K562 (cell line): ENCODE data around the gene ISOC1. TPM values are rescaled to one million over a fixed set of nuclear protein-coding genes. Genes with fewer than 3 reads are reported as not detected.

Source experiments
- EGR1 ChIP-seq: fragments of 450-650 bp; conservative IDR thresholded peaks from 2 replicates; pipeline ENCODE4 v1.6.1; 2017; ENCODE audit warnings: mild to moderate bottlenecking
- FOXM1 ChIP-seq, 2 experiments: fragments of 450-650 bp in 1 of 2; sonication (generic) in 1 of 2; formaldehyde crosslinking in 1 of 2; IDR thresholded peaks; 2 replicates each; pipeline versions ENCODE4 v1.6.1 to v1.9.0; 2017 to 2022; ENCODE audit warnings: low read depth in 2 of 2, mild to moderate bottlenecking in 2 of 2, missing genetic modification reagents in 1 of 2, moderate library complexity in 1 of 2
- HOXB6 ChIP-seq: fragments of 250-450 bp; sonication (Bioruptor Pico); IDR thresholded peaks from 2 replicates; pipeline ENCODE4 v1.5.1; 2022; ENCODE audit warnings: mild to moderate bottlenecking, borderline replicate concordance
- HSF4 ChIP-seq: fragments of 250-450 bp; sonication (Bioruptor Pico); IDR thresholded peaks from 2 replicates; pipeline ENCODE4 v2.1.2; 2022; ENCODE audit warnings: mild to moderate bottlenecking, moderate library complexity, borderline replicate concordance
- MAFG ChIP-seq: fragments of 450-650 bp; conservative IDR thresholded peaks from 2 replicates; pipeline ENCODE4 v1.6.1; 2016; ENCODE audit warnings: missing genetic modification characterization, missing compliant biosample characterization
- MAZ ChIP-seq, 2 experiments: fragments of 450-650 bp in 1 of 2; sonication (generic) in 1 of 2; formaldehyde crosslinking; IDR thresholded peaks in 1 of 2; conservative IDR thresholded peaks in 1 of 2; 2 replicates each; pipeline versions ENCODE4 v1.4.0 to v1.5.0; 2020; ENCODE audit warnings: mild to moderate bottlenecking in 1 of 2, missing genetic modification reagents in 1 of 2
- PHF8 ChIP-seq: fragments of 200-600 bp; sonication (generic); IDR thresholded peaks from 2 replicates; pipeline ENCODE4 v1.6.1; 2012; ENCODE audit warnings: mixed run types, mild to moderate bottlenecking, inconsistent platforms, low read length, moderate library complexity, borderline replicate concordance
- TCF7 ChIP-seq: sonication (generic); IDR thresholded peaks from 2 replicates; pipeline ENCODE4 v1.6.1; 2016; ENCODE audit warnings: antibody characterized with exemption, borderline replicate concordance
- TSC22D4 ChIP-seq: fragments of 450-650 bp; IDR thresholded peaks from 2 replicates; pipeline ENCODE4 v1.6.1; 2016; ENCODE audit warnings: missing genetic modification characterization, missing biosample characterization, control low read depth
- VEZF1 ChIP-seq: fragments of 200-800 bp; sonication (Bioruptor generic); IDR thresholded peaks from 2 replicates; pipeline ENCODE4 v1.6.1; 2017; ENCODE audit warnings: missing genetic modification characterization, missing compliant biosample characterization
- XRCC4 ChIP-seq: IDR thresholded peaks from one replicate; pipeline ENCODE4 v1.6.1; 2011; ENCODE audit not compliant: insufficient read depth, insufficient read length; ENCODE audit errors: extremely low read depth
- ZBTB17 ChIP-seq: fragments of 450-650 bp; formaldehyde crosslinking; IDR thresholded peaks from 2 replicates; pipeline ENCODE4 v1.4.0; 2020; ENCODE audit warnings: mild to moderate bottlenecking
- ZNF143 ChIP-seq: sonication (generic); formaldehyde crosslinking; IDR thresholded peaks from 2 replicates; pipeline ENCODE4 v1.9.0; 2022; ENCODE audit warnings: mild to moderate bottlenecking, missing genetic modification reagents
- ZNF512 ChIP-seq: IDR thresholded peaks from 2 replicates; pipeline ENCODE4 v1.6.1; 2016; ENCODE audit warnings: missing genetic modification characterization, missing compliant biosample characterization
- polyA plus RNA-seq, 8 experiments: library from polyadenylated mRNA; depleted of rRNA in 4 of 8; stranded (reverse) in 5 of 8; unstranded in 3 of 8; fragments of >200 nt; fragmentation: Nextera tagmentation in 2 of 8; fragmentation: Illumina TruSeq in 1 of 8; extraction: Ambion mirVana in 2 of 8; extraction: Trizol in 1 of 8; gene quantifications; 2 replicates each; pipeline versions ENCODE4 v1.2.1 to v1.2.3, GENCODE V29; 2011 to 2014; ENCODE audit warnings: inconsistent platforms in 1 of 8, missing spikeins in 1 of 8
- total RNA-seq, 7 experiments: library from RNA; depleted of rRNA in 6 of 7; stranded (reverse); fragments of >200 nt in 6 of 7; fragmentation: Illumina TruSeq in 2 of 7; extraction: Trizol in 2 of 7; gene quantifications; 2 replicates each; pipeline versions ENCODE4 v1.2.1 to v1.2.3, GENCODE V29; 2011 to 2021; ENCODE audit warnings: low replicate concordance in 1 of 7
- TF ChIP-seq, protein P1 (sequence below): fragments of 250-450 bp; sonication (Bioruptor Pico); IDR thresholded peaks from 2 replicates; pipeline ENCODE4 v1.8.0; 2022; ENCODE audit warnings: inconsistent platforms
- TF ChIP-seq, protein P2 (sequence below), 2 experiments: IDR thresholded peaks; 2 replicates each; pipeline ENCODE4 v1.6.1; 2012; ENCODE audit warnings: improper control_type of control experiment in 2 of 2, low read depth in 2 of 2, low read length in 2 of 2, borderline replicate concordance in 1 of 2
- TF ChIP-seq, protein P3 (sequence below): sonication (generic); formaldehyde crosslinking; IDR thresholded peaks from 2 replicates; pipeline ENCODE4 v1.8.0; 2022; ENCODE audit warnings: mild to moderate bottlenecking, missing genetic modification reagents

Gene ISOC1
- total and polyA plus RNA-seq, 9 of the 15 experiments (the other 6 are each of a cell fraction or from before 2014, with no cell fraction given) = 14.0 to 67.9 (median 51.3) TPM

GRCh38 chr5:129094087-129094923 is at the start of gene ISOC1 (continued):
- TF ChIP-seq, protein P1, sequence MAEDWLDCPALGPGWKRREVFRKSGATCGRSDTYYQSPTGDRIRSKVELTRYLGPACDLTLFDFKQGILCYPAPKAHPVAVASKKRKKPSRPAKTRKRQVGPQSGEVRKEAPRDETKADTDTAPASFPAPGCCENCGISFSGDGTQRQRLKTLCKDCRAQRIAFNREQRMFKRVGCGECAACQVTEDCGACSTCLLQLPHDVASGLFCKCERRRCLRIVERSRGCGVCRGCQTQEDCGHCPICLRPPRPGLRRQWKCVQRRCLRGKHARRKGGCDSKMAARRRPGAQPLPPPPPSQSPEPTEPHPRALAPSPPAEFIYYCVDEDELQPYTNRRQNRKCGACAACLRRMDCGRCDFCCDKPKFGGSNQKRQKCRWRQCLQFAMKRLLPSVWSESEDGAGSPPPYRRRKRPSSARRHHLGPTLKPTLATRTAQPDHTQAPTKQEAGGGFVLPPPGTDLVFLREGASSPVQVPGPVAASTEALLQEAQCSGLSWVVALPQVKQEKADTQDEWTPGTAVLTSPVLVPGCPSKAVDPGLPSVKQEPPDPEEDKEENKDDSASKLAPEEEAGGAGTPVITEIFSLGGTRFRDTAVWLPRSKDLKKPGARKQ = no peak
- TF ChIP-seq VEZF1 (CRISPR knock-in tag) (peak; percentile 83), ZNF143 (CRISPR knock-in tag) (no peak), PHF8 (peak; percentile 93), MAFG (tag) (no peak), FOXM1 (IDR thresholded peaks at IDR 0.05; ENCODE audit: low read depth) (no peak), FOXM1 (CRISPR knock-in tag; IDR thresholded peaks at IDR 0.05; ENCODE audit: low read depth) (no peak; the same call in 1 of the 2 replicates), XRCC4 (no peak), TSC22D4 (tag) (no peak), ZNF512 (tag) (no peak), TCF7 (no peak), HOXB6 (CRISPR knock-in tag) (no peak), ZBTB17 (CRISPR knock-in tag) (peak; percentile 31; the same call in 1 of the 2 replicates), EGR1 (0 out of 2 replicates have a peak, but pooled peaks have one; percentile 10), MAZ (CRISPR knock-in tag; conservative IDR thresholded peaks at IDR 0.05 in 1 of 2, IDR thresholded peaks at IDR 0.05 in 1 of 2) (peak; percentile 27 to 81; a peak in 3 of 4 replicates), HSF4 (no peak)
- TF ChIP-seq, protein P2, sequence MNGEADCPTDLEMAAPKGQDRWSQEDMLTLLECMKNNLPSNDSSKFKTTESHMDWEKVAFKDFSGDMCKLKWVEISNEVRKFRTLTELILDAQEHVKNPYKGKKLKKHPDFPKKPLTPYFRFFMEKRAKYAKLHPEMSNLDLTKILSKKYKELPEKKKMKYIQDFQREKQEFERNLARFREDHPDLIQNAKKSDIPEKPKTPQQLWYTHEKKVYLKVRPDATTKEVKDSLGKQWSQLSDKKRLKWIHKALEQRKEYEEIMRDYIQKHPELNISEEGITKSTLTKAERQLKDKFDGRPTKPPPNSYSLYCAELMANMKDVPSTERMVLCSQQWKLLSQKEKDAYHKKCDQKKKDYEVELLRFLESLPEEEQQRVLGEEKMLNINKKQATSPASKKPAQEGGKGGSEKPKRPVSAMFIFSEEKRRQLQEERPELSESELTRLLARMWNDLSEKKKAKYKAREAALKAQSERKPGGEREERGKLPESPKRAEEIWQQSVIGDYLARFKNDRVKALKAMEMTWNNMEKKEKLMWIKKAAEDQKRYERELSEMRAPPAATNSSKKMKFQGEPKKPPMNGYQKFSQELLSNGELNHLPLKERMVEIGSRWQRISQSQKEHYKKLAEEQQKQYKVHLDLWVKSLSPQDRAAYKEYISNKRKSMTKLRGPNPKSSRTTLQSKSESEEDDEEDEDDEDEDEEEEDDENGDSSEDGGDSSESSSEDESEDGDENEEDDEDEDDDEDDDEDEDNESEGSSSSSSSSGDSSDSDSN (IDR thresholded peaks at IDR 0.05; ENCODE audit: borderline replicate concordance in 1 of 2, low read depth in 2 of 2, low read length in 2 of 2) = peak in 1 of 2 experiments; percentile 45; a peak in 2 of 4 replicates
- TF ChIP-seq, protein P3, sequence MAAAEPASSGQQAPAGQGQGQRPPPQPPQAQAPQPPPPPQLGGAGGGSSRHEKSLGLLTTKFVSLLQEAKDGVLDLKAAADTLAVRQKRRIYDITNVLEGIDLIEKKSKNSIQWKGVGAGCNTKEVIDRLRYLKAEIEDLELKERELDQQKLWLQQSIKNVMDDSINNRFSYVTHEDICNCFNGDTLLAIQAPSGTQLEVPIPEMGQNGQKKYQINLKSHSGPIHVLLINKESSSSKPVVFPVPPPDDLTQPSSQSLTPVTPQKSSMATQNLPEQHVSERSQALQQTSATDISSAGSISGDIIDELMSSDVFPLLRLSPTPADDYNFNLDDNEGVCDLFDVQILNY (CRISPR knock-in tag) = peak; percentile 49
